ENCODE results near the gene PALLD.

DNA sequence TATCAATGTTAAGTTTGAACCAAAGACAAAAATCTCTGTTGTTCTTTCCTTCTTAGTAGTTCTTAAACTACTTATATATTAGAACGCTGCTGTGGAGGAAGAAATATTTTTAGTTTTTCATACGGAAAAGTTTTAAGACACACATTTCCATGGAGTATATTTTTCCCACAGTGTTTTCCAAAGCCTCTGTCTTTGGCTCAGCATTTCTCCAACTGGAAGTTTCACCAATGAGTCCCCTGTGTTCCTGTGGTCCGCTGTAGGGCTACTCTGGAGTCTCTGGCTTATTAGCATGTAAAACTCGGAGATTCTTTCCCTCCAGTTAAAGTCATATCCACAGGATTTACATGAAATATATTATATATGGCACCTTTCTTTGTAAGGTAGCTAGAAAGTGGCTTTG is 264.2 kb downstream of the PALLD start:
- no peak for TF ChIP-seq ZNF543 (CRISPR knock-in tag; IDR thresholded peaks at IDR 0.05)
- no peak for TF ChIP-seq ZNF331 (CRISPR knock-in tag; IDR thresholded peaks at IDR 0.05)
- no peak for TF ChIP-seq SP2 (CRISPR knock-in tag; IDR thresholded peaks at IDR 0.05)
- no peak for TF ChIP-seq ZSCAN12 (CRISPR knock-in tag; IDR thresholded peaks at IDR 0.05)
- TF ChIP-seq ZSCAN29 (CRISPR knock-in tag; conservative IDR thresholded peaks at IDR 0.05) = no peak
- TF ChIP-seq, protein P1, sequence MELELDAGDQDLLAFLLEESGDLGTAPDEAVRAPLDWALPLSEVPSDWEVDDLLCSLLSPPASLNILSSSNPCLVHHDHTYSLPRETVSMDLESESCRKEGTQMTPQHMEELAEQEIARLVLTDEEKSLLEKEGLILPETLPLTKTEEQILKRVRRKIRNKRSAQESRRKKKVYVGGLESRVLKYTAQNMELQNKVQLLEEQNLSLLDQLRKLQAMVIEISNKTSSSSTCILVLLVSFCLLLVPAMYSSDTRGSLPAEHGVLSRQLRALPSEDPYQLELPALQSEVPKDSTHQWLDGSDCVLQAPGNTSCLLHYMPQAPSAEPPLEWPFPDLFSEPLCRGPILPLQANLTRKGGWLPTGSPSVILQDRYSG (CRISPR knock-in tag; IDR thresholded peaks at IDR 0.05) = no peak
